Nephron progenitor cell (in vitro differentiated cells): ENCODE data around the gene LAMTOR5.

Experiments used
- DNase-seq: peaks from one replicate; pipeline ENCODE4 v3.0.0; 2021
- H3K27ac Mint-ChIP-seq: 2 replicates; pipeline ENCODE4 v1.8.0; 2021; ENCODE audit warnings: mild to moderate bottlenecking, moderate library complexity, mixed read lengths
- H3K27me3 Mint-ChIP-seq: 2 replicates; pipeline ENCODE4 v1.8.0; 2021; ENCODE audit warnings: mild to moderate bottlenecking, low read depth, mixed read lengths; ENCODE audit not compliant: poor library complexity
- H3K36me3 Mint-ChIP-seq: 2 replicates; pipeline ENCODE4 v1.8.0; 2021; ENCODE audit warnings: low read depth, mixed read lengths
- H3K4me1 Mint-ChIP-seq: 2 replicates; pipeline ENCODE4 v1.8.0; 2021; ENCODE audit warnings: mixed read lengths
- H3K4me3 Mint-ChIP-seq: 2 replicates; pipeline ENCODE4 v1.8.0; 2021; ENCODE audit warnings: mild to moderate bottlenecking, moderate library complexity, mixed read lengths
- H3K9me3 Mint-ChIP-seq: 2 replicates; pipeline ENCODE4 v1.8.0; 2021; ENCODE audit warnings: mild to moderate bottlenecking, moderate library complexity, mixed read lengths
- TF ChIP-seq, protein P1 (sequence below): fragments of 200-600 bp; sonication (generic); IDR thresholded peaks from 2 replicates; pipeline ENCODE4 v1.5.0; 2021; ENCODE audit warnings: antibody characterized with exemption

Gene LAMTOR5

DNA sequence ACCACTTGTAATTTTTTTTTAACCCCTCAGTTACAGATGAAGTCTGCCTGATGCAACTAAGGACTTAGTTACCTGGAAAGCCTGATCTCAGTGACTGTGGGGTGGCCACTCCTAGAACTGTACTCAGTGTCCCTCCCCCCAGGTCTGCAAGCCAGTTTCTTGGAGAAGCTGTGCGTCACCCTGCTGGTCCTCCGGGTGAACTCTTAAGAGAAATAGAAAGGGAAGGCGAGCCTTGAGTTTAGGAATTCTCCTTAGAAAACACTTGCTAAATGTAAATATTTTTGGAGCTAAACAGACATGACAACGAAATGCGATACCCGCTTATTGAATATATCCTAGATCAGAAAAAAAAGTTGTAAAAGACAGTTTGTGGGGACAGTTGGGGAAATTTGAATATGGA lies 17.4 kb downstream of the LAMTOR5 start:
- TF ChIP-seq, protein P1, sequence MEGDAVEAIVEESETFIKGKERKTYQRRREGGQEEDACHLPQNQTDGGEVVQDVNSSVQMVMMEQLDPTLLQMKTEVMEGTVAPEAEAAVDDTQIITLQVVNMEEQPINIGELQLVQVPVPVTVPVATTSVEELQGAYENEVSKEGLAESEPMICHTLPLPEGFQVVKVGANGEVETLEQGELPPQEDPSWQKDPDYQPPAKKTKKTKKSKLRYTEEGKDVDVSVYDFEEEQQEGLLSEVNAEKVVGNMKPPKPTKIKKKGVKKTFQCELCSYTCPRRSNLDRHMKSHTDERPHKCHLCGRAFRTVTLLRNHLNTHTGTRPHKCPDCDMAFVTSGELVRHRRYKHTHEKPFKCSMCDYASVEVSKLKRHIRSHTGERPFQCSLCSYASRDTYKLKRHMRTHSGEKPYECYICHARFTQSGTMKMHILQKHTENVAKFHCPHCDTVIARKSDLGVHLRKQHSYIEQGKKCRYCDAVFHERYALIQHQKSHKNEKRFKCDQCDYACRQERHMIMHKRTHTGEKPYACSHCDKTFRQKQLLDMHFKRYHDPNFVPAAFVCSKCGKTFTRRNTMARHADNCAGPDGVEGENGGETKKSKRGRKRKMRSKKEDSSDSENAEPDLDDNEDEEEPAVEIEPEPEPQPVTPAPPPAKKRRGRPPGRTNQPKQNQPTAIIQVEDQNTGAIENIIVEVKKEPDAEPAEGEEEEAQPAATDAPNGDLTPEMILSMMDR = no peak
- no peaks in the 10 kb centered on the region for H3K9me3 Mint-ChIP-seq
- H3K4me3 Mint-ChIP-seq = peak overlapping the region; percentile 40
- H3K27me3 Mint-ChIP-seq = no peaks in the 10 kb centered on the region
- peaks cover 5% of the 10 kb centered on the region for H3K36me3 Mint-ChIP-seq
- peaks cover 23% of the 10 kb centered on the region for H3K4me1 Mint-ChIP-seq
- no peak overlapping the region for H3K27ac Mint-ChIP-seq
- DNase-seq = peak; percentile 6

DNA sequence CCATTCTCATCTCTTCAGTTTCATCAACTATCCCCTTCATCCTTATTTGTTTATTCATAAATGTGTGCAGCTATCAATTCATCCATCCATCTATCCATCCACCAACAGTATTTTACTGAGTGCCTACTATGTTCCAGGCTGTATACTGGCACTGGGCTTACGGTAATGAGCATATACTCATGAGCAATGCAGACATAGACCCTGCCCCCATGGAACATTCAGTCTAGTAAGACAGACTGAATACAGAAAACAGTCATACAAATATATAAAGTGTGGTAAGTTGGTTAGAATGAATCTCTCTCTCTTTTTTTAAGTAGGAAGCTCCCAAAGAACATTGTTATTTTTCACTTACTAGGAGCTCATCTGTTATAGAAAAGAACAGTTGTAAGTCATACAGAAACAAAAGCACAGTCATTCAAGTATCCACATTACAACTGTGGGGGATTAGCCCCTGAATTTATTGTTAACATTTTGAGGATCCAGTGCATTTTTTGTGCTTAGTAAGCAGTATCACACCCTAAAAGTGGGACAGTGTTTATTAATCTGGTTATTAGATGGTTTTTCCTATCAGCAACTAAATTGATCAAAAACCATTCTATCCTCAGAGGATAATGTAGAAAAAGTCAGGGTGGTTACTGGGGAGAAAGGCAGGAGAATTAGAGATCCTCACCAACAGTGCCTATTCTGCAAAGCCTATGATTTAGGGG lies 20.3 kb downstream of the LAMTOR5 start:
- H3K9me3 Mint-ChIP-seq = no peaks in the 10 kb centered on the region
- H3K4me3 Mint-ChIP-seq = no peak overlapping the region
- no peaks in the 10 kb centered on the region for H3K27me3 Mint-ChIP-seq
- DNase-seq = no peak
- no peaks in the 10 kb centered on the region for H3K36me3 Mint-ChIP-seq
- no peak overlapping the region for H3K27ac Mint-ChIP-seq
- H3K4me1 Mint-ChIP-seq = peaks cover 23% of the 10 kb centered on the region
- TF ChIP-seq, protein P1 = no peak

DNA sequence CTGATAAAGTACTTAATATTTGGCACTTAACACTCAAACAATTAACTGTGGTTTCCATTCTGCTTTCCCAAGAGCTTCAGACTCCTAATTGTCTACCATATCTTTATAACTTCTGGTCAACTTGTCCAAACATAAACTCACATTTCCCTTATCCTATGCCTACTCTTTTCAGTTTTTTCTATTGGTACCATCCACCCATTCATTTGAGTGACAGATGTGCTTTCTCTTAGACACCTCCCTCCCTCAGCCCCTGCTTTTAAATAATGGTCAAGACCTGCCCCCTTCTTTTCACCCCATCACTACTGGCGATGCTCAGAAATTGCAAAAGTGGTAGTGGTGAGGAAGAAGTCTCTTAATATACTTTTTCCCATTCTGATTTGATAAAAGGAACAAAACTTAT lies 22.1 kb downstream of the LAMTOR5 start:
- H3K36me3 Mint-ChIP-seq = peaks cover 14% of the 10 kb centered on the region
- no peaks in the 10 kb centered on the region for H3K9me3 Mint-ChIP-seq

DNA sequence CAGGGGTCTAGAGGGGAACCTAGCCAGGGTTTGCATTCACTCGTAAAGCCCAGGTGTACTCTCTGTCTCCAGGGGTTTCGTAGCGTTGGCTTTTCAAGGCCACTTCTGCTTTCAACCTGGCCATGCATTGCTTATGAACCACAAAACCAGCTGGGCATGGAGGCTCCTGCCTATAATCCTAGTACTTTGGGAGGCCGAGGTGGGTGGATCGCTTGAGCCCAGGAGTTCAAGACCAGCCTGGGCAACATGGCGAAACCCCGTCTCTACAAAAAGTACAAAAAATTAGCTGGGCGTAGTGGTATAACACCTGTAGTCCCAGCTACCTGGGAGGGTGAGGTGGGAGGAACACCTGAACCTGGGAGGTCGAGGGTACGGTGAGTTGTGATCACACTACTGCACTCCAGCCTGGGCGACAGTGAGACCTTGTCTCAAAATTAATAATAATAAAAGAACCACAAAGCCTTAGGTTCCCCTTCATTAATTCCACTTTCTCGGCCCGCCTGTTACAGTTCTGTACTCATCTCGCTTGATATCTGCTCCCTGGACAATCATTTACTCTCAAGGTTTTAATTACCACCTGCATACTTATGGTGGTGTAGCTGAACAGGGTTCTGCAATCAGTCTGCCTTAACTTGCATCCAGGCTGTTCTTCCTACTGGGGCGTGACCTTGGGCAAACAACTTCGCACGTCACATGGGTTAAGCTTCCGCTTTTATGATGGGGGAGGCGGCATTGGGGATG lies 22.7 kb downstream of the LAMTOR5 start:
- Mint-ChIP-seq H3K27ac (no peak overlapping the region), H3K4me1 (peaks cover 4% of the 10 kb centered on the region), H3K9me3 (no peaks in the 10 kb centered on the region), H3K4me3 (no peak overlapping the region), H3K27me3 (peaks cover under 1% of the 10 kb centered on the region), H3K36me3 (peaks cover 19% of the 10 kb centered on the region)
- TF ChIP-seq, protein P1 = no peak
- DNase-seq = no peak

More for the DNA sequence above, 22.1 kb downstream of the LAMTOR5 start:
- DNase-seq = no peak
- H3K4me1 Mint-ChIP-seq = peaks cover 10% of the 10 kb centered on the region
- H3K4me3 Mint-ChIP-seq = no peak overlapping the region
- TF ChIP-seq, protein P1 = no peak
- no peaks in the 10 kb centered on the region for H3K27me3 Mint-ChIP-seq
- no peak overlapping the region for H3K27ac Mint-ChIP-seq

DNA sequence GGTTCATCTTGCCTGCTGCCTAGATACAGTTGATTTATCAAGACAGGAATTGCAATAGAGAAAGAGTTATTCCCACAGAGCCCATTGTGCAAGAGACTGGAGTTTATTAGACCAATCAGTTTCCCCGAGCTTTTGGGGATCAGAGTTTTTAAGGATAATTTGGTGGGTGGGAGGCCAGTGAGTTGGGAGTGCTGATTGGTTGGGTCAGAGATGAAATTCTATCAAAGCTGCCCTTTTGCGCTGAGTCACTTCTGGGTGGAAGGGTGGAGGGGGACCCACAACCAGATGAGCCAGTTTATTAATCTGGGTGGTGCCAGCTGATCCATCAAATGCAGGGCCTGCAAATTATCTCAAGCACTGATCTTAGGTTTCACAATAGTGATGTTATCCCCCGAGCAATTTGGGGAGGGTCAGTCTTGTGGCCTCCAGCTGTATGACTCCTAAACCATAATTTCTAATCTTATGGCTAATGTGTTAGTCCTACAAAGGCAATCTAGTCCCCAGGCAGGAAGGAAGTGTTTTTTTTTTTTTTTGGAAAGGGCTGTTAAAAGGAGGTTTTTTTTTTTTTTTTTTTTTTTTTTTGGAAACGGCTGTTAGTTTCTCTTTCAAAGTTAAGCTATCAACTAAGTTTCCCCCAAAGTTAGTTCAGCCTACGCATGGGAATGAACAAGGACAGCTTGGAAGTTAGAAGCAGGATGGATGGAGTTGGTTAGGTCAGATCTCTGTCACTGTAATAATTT lies 24.1 kb downstream of the LAMTOR5 start:
- Mint-ChIP-seq H3K4me3 (no peak overlapping the region), H3K4me1 (no peaks in the 10 kb centered on the region), H3K9me3 (no peaks in the 10 kb centered on the region), H3K36me3 (peaks cover 32% of the 10 kb centered on the region), H3K27ac (no peak overlapping the region), H3K27me3 (peaks cover 3% of the 10 kb centered on the region)
- no peak for DNase-seq
- TF ChIP-seq, protein P1 = no peak
